HG03439 (cell line): ENCODE data around the gene SLC30A2.

Experiments
- ATAC-seq: cut with Tn5 transposase; IDR thresholded peaks from one replicate; pipeline ENCODE4 v1.9.1; 2021; ENCODE audit warnings: mild to moderate bottlenecking, moderate library complexity; ENCODE audit not compliant: unreplicated experiment

The SLC30A2 gene

DNA sequence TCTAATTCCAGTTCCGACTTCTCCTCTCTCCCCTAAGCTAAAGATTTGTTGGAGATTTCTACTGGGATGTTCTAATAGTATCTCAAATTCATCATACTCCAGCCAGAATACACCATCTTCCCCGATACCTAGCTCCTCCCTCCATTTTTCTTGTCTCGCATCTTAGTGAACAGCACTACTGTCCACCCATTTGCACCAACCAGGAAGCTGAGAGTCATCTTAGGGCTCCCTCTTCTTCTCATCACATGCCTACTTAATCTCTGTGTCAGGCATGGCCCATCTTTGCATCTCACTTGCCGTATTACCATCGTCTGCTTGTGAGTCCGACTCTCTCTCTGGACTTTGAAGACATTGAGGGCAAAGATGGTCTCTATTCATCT is 25.0 kb upstream of the SLC30A2 start:
- ATAC-seq = no peak

DNA sequence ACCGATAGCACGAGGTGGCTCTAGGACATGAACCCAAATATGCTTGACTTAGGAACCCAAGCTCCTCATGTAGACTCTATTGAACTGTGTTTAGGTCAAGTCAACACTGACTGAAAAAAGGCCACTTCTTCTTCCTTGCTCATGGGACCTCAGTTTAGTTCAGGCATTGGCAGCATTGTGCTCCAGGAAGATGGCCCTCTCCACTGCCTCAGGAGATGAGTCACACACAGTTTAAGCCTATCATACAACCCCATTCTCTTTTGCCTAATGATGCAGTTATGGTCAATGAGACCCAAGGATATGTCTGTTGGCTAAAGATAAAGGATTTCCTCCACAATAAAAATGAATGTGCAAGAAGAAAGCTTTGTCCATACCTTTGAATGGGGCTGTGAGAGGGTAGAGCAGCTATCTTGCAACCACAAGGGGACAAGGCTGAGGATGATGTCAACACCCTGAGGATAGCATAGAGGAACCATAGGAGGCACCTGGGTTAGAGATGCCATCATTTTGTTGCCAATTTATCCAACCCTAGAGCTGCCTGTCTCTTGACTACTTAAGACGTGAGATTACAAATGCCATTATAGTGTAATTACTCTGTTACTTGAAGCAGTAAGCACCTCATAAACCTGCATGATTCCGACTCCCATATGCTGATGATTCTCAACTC is 24.5 kb upstream of the SLC30A2 start:
- ATAC-seq = no peak

- ATAC-seq = no peak
These were observed 24.0 kb upstream of the SLC30A2 start for GRCh38 chr1:26069941-26070295.

- no peak for ATAC-seq
These were observed 21.6 kb upstream of the SLC30A2 start, which contains the start of gene TRIM63 for GRCh38 chr1:26067432-26067911. TSS of gene TRIM63 (minus strand) at chr1:26067630. CDS start at chr1:26067494, 136 bp downstream.

GRCh38 chr1:26066857-26067256 is 20.9 kb upstream of the SLC30A2 start:
- ATAC-seq = no peak

- no peak for ATAC-seq
These were observed 20.2 kb upstream of the SLC30A2 start for GRCh38 chr1:26066160-26066559.

- no peak for ATAC-seq
These were observed 18.6 kb upstream of the SLC30A2 start for GRCh38 chr1:26064553-26064952.

DNA sequence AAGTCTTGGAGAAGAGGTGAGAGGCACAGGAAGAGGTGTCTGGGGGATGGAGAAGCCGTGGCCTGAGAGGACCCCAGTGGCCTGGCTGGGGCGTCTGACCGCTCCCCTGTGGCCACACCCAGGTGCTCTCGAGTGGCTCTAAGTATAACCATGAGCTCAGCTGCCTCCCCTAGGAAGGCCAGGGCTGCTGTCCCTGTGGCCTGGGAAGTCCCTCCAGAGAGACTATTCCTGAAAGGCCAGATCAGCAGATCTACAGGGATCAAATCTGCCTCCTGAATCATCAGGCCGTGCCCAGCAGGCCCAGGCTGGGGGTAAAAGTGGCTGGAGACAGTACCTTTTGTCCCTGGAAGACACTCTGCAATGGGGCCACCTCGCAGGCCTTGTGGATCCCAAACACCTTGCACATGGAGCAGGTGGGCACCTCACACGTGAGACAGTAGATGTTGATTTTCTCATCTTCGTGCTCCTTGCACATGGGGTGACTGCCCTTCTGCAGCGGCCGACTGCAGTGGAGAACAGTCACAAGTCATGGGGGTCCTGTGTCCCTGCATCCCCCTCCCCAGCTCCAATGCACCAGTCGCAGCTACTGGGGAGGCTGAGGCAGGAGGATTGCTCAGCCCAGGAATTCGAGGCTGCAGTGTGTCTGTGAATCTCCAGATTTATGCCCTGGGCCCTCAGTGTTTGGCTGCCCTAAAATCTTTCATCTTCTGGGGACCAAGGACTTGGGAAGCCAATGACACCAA is 15.1 kb upstream of the SLC30A2 start:
- no peak for ATAC-seq

GRCh38 chr1:26059906-26060305 is 14.0 kb upstream of the SLC30A2 start:
- ATAC-seq = no peak

DNA sequence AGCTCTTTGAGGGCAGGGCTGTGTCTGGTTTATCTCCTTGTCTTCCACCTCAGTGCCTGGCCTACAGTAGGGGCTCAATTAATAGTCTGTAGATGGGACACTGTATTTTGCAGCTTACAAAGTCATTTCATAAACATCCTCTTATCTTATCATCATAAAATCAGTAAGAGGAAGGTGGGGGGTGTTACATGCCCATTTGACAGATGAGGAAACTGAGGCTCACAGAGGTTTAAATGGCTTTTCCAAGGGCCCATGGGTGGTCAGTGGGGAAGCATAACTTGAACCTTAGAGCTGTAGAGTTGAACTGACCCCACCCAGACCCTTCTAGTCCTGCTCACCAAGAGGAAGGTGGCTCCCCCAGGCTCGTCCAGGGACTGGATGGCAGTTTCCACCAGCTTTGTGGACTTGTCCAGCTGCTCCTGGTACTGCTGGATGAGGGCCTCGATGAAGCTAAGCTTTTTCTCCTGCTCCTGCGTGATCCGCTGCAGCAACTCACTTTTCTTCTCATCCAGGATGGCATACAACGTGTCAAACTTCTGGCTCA is 12.2 kb upstream of the SLC30A2 start:
- ATAC-seq = no peak

DNA sequence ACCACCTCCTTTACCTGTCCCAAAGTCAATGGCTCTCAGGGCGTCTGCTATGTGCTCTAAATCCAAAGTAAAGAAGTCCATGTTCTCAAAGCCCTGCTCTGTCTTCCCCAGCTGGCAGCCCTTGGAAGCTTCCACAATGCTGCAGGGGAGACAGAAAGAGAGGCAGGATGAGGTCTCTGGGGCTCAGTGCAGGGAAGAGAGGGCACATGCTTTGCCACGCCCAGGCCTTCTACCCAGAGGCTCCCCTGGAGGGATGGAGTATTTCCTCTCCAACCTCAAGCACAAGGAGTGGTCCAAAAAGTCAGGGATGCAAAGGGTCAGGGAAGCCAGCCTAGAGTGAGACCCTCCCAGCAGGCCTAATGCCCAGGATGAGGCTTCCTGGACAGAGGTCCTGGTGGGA is 11.3 kb upstream of the SLC30A2 start:
- no peak for ATAC-seq

DNA sequence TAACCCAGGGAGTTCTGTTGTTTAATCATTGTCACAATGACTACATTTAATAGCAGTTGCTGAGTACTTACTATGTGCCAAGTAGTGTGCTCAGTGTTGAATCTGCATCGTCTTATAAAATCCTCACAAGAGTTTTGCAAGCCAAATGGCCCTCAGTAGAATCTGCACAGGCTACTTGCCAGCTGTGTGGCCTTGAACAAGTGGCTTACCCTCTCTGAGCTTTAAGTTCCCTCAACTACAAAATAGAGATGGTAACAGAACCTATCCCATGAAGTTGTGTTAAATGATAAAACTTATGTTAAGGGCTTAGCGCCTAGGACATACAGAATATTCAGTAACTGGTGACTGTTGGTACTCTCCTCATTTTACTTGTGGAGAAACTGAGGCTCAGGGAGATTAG is 9.1 kb upstream of the SLC30A2 start:
- ATAC-seq = no peak

GRCh38 chr1:26053718-26054560 is 8.0 kb upstream of the SLC30A2 start:
- ATAC-seq = no peak

DNA sequence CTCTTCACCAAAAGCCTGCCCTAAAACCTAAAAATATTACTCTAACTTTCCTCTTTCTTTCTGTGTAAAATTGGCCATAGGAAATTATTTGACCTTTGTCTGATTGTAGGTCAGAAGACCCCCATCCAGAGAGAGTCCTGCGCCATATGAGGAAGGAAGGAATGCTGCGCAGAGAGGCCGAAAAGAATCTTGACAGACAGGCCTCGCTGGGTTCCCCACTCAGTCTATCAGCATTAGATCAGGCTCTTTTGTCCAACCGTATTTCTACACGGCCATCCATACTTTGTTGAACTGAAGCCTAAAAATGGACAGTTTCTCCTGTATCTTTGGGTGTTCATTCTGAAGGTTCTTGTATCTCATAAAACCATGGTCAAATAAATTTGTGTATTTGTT is 4.3 kb upstream of the SLC30A2 start:
- ATAC-seq = no peak

DNA sequence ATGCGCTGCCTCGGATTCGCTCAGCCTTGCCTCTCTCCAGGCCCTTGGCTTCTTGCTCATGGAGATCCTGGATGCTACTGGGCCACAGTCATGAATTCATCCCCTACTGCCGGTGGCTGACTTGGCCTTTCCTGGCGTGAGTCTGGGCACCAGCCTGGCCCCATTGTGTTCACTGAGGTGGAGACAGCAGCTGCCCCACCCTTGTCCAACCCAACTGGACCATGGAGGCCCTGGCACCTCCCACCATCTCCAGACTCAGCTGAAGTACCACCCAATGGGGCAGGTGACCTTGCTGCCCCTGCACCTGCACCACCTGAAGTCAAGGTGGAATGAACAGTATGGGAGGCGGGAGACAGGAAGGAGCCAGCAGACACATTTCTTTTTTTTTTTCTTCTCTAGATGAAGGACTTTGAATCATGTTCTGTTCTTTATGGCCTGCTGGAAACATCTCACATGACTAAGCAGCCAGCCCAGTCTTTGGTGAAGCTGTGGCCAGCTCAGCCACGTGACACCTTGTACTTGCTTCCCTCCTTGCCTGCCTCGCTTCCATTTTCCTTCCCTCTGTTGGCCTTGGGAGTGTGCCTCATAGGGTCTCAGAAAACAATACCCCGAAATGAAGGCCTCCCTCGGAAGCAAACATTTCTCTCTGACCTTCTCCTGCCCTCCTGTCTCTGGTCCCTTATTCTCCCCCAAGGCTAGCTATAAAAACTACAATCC is 3.8 kb upstream of the SLC30A2 start:
- no peak for ATAC-seq

DNA sequence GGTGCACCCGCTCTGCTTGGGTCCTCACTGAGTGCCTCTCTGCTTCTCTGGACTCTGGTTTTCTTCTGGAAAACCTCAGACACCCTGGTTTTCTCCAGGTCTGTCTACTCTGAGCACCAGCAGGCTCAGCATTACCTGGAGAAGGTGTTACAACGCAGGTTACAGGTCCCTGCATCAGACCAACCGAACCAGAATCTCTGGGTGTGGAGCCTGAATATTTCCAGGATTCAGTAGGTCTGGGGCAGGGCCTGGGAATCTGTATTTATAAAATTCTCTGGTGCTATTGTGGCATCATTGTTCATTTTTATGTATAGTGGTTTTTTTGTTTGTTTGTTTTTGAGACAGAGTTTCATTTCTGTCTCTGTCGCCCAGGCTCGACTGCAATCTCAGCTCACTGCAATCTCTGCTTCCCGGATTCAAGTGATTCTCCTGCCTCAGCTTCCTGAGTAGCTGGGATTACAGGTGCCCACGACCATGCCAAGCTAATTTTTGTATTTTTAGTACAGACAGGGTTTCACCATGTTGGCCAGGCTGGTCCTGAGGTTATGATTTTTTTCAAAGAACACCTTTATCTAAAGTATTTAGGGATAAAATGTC is 1.5 kb upstream of the SLC30A2 start:
- ATAC-seq = no peak

DNA sequence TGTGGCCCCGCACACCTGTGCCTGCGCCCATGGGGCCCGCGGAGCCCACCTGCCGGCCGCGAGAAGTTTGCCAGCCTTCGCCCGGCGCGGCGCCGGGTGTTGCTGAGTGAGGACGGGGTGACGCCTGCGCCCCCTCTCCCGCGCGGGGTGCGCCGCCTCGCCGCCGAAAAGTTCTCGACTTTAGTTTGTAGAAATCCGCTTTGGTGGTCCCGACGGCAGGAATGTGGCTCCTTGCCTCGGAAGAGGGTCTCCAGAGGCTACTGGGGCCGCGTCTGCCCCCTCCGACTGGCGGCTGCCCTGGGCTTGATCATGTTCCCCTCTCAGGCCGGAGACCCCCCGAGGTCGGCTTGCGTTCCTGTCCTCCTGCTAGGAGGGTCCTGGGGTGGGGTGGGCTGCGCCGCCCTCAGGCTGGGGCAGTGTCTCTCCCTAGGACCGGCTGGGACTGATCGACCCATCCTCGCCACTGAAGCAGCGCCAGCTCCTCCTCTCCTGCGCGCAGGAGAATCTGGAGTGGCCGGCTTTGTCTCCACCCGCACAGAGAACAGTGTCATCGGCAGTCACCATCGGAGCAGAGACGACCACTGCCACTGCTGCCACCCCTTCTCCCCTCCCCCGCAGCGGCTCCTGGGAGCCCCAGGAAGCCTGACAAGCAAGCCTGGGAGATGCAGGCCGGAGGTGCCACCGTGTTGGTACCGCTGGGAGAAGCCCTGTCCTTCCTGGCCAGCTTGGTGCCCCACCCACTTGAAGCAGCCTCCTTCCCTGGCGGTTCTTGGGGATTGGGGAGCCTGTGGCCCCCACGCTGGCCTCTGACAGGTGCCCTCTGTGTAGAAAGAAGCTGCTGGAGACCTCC is 553 bp upstream of the SLC30A2 start:
- ATAC-seq = no peak

DNA sequence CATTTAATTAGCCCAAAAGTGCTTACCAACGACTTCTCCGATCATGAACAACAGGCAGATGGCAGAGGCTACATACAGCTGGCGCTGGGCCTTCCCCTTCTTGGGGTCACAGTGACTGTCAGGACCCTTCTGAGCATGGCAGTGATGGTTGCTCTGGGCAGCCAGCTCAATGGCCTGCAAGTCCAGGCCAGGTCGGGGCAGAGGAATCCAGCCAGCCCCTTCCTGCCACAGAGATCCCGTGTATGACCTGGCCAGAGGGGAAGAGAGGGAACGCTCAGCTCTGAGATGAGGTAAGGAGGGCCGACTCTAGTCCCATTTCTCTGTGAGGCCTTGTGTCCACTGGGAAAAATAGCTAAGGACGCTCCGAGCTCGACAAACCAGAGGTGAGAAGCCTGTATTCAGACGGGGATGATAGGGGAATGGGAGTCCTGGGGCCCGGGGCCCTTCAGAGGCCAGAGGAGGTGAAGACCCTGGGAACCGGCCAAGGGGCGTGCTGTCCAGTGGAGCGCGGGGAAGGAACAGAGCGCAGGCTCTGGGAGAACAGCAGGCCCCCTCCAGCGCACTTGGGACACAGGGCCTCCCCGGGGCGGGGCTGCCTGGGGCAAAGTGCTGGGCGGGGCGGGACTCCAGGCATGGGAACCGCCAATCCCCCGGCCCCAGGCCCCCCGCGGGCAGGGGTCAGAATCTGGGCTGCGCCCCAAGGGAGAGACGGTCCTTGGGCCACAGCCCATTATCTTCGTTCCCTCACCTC is 772 bp downstream of the SLC30A2 start:
- no peak for ATAC-seq

GRCh38 chr1:26044414-26044813 is 1.5 kb downstream of the SLC30A2 start:
- no peak for ATAC-seq
